T-helper 2 cell treated with Interferon-gamma antibody and Interleukin-4, amounts not matched to agents 100 ng/mL and 5 ng/mL, for 36 hours (primary cell): ENCODE data around the gene AHI1. TPM values are rescaled to one million over a fixed set of nuclear protein-coding genes. Genes with fewer than 3 reads are reported as not detected.

Experiments used
- intact Hi-C: fragments of 100-400 bp; cut with micrococcal nuclease; formaldehyde crosslinking; loops from one replicate; pipeline ENCODE4 v1.15.1; 2023
- total RNA-seq: library from RNA; stranded (reverse); gene quantifications from 2 replicates; pipeline ENCODE4 v1.2.3, GENCODE V29; 2022

The AHI1 gene
- total RNA-seq, 1 donor from 2014 or later = 33.9 TPM

- intact Hi-C loops = no loop called here
These were observed 261.2 kb downstream of the AHI1 start for GRCh38 chr6:135236319-135236718.

DNA sequence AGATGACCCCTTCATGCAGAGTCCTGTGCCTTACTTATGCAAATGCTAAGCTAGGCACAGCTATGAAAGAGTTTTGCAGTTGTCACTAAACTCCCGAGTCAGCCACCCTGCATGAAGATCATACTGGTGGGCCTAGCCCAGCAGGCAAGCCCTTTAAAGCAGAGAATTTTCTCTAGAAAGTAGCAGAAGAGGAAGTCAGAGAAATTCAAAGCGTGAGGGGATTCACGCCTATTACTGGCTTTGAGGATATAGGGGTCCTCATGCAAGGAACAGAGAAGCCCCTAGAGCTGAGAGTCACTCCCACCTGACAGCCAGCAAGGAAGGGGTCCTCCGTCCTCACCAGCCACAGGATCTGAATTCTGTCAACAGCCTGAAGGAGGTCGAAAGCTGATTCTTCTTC, 261.8 kb downstream of the AHI1 start:
- intact Hi-C loops = no loop called here

DNA sequence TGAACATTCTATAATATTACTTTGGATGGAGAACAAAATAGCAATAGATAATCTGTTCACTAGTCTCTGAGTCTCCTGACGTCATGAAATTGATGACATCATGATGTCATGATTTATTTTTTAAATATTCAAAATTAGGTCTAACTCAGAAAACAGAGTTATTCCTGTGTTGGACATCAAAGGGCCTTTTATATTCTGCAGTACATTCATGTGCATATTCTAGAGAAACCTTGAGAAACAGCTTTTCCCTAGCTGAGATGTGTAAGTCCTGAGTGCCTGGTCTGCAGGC, 263.1 kb downstream of the AHI1 start:
- intact Hi-C loops = no loop called here

- intact Hi-C loops = no loop called here
These were observed 263.7 kb downstream of the AHI1 start for GRCh38 chr6:135233686-135234491.
